ENCODE results near the gene ERGIC1.
"Not testable (repeated sequence)": the region's sequence is repeated elsewhere in the genome, so short reads cannot be mapped to it uniquely, and the experiment has no call there.

The ERGIC1 gene

DNA sequence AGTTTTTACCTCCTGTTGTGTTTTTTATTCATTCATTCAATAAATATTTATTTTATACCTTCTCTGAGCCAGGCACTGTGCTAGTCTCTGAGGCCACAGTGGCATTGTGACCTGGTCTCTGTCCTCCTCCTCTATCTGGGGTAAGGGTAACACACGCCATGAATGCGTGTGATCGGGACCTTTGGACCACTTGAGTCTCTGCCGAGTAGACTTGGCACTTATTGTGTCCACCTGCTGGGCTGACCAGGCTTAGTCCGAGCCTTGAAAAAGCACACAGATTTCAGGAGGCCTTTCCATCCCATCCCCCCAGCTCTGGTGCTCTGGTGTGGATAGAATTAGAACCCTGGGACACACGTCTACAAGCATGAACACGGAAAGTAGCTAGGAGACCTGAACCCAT is 58.7 kb downstream of the ERGIC1 start:
- DNase-seq = no peak
- in situ Hi-C loops (cut with MboI; ENCODE audit: low pct_unique_long_range_greater_than_20kb, low sequenced_read_pairs) = no loop called here

DNA sequence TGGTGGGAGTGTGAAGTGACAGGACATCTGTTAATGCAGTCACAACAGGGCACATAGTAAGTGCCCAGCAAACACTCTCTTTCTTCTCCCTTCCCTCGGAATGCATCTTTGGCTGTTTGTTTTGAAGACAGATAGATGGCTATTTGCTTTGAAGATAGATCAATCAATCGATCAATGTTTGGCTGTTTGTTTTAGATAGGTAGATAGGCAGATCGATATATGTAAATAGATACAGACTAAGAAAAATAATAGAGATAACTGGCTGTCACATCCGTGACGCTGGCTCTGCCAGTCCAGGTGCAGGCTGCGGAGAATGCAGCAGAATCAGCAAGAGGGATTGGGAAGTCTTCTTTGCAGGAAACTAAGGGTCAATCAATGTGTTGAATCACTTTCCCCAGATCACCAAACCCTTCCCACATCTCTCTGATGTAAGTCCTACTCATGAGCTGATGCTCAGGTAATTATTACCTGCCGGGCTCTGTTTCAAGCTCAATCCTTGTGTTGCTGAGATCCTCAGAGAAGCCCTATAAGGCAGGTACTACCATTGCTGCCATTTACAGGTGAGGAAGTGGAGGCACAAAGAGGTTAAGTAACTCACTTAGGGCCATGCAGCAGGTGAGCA is 60.8 kb downstream of the ERGIC1 start:
- in situ Hi-C loops (cut with MboI; ENCODE audit: low pct_unique_long_range_greater_than_20kb, low sequenced_read_pairs) = no loop called here
- DNase-seq = no peak

DNA sequence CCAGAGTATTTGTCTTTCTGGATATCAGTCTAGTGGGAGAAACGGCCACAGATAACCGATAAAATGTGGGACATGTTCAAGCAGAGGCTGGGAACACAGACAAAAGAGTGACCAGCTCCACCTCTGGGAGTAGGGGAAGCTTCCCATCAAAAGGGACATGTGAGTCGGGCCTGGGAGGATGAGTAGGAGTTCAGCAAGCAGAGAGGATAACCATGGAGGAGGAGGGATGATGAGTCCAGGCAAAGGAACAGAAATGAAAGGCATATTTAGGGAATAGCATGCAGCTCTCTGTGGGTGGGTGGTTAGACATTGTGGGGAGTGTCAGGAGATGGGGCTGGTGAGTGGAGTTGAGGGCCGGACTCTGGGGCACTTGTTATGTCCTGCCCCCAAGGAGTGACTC is 61.5 kb downstream of the ERGIC1 start:
- no peak for DNase-seq
- in situ Hi-C loops (cut with MboI; ENCODE audit: low pct_unique_long_range_greater_than_20kb, low sequenced_read_pairs) = no loop called here

DNA sequence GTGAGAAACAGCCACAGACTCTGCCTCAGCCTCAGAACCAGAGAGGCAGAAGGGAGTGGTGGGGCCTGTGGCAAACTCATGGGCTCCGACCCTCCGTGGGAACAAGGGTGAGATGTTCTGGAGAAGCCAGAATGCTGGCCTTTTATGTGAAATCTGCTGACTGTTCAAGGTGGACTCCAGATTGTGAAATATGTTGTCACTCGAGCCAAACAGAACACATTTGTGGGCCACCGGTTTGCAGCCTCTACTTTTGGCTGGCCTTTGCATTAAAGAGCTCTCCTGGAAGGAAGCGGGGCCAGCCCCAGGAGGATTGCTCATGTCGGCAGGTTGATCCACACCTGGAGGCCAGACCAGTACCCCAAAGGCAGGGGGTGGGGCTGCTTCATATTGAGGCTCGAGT is 62.4 kb downstream of the ERGIC1 start:
- in situ Hi-C loops (cut with MboI; ENCODE audit: low pct_unique_long_range_greater_than_20kb, low sequenced_read_pairs) = no loop called here
- no peak for DNase-seq

DNA sequence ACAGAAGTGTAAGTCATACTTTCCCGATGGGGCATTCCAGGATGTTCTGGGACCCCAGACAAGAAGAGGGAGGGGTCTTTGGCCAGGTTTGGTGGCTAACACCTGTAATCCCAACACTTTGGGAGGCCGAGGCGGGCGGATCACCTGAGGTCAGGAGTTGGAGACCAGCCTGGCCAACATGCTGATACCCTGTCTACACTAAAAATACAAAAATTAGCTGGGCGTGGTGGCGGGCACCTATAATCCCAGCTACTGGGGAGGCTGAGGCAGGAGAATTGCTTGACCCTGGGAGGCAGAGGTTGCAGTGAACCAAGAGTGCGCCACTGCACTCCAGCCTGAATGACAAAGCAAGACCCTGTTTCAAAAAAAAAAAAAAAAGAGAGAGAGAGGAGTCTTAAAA is 63.0 kb downstream of the ERGIC1 start:
- DNase-seq; in situ Hi-C loops (cut with MboI; ENCODE audit: low pct_unique_long_range_greater_than_20kb, low sequenced_read_pairs): not testable (repeated sequence)

DNA sequence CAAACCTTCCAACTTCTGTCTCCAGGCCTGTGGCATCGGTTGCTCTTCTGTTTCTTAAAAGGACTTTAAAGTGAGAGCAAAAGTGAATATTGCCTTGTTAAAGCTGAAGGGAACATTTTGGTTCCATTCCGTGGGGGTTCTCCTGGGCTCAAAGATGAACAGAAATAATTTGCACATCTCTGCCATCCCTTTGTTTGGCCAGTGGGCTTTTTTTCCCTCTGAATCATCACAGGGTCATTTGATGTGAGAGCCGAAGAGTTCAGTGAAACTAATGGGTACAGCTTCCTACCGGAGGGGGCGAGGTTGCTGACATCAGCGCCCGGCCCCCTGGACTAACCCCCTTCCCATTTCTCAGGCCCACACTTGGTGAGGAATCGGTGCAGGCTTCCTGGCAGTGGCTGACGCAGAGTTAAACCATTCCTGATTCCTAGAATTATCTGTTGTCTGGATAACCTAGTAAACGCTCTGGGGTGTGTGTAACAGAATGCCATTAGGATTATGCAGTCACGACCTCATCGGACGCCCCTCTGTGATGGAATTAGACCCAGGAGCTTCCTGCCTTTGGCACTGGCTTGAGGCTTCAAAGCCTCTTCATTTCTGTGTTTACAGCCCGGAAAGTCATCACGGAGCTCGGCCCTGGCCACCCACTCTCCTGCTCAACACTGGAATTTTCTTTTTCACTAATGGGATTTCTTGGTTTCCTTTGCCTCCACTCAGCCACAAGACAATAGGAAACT is 63.6 kb downstream of the ERGIC1 start:
- in situ Hi-C loops (cut with MboI; ENCODE audit: low pct_unique_long_range_greater_than_20kb, low sequenced_read_pairs) = no loop called here
- no peak for DNase-seq

DNA sequence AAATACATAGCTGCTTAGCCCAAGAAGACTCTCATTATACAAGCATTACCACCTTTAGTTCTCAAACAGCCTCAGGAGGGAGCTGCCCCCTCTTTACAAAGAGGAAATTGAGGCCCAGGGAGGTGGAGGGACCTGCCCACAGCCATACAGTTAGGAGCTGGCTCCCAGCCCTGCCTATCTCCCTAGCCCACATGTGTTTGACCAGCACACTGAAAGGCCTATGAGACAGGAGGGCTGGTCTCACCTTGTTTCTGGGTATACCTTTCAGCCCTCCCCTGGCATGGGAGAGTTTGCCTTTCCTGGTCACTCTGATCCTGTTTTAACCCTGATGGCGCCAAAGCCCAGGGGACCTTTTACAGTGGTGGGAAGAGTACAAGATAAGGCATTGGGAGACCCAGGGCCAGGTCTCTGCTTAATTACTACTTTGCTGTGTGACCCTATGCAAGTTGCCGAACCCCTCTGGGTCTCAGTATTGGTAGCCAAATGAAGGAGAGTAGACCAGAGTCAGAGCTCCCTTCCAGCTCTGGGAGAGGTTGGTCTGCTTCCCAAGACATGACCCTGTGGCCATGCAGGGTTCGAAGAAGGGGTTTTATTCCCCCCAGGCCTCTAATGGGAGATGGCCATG is 64.3 kb downstream of the ERGIC1 start:
- in situ Hi-C loops (cut with MboI; ENCODE audit: low pct_unique_long_range_greater_than_20kb, low sequenced_read_pairs) = no loop called here

DNA sequence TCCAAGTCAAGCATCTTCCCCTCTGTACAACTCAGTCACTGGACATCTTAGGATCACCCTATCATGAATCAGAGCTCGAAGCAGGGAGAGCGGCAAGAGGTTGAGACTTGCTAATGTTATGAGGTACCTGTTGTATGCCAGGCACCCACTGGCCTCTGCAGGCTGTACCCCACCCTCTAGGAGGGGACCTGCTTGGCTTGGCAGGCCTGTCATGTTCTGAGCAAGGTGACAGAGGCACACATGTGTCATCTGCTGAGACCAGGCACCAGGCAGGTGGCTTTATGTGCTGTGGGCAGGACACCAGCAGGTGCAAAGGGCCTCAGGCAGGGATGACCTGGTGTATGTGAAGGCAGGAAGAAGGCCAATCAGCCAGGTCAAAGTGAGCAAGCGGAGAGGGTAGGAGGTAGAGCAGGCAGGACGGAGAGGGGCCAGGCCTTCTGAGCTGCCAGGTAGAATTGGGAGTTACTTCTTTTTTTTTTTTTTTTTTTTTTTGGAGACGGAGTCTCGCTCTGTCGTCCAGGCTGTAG is 64.9 kb downstream of the ERGIC1 start:
- no peak for DNase-seq
- in situ Hi-C loops (cut with MboI; ENCODE audit: low pct_unique_long_range_greater_than_20kb, low sequenced_read_pairs) = no loop called here

More for the DNA sequence above, 64.3 kb downstream of the ERGIC1 start:
- DNase-seq = no peak

DNA sequence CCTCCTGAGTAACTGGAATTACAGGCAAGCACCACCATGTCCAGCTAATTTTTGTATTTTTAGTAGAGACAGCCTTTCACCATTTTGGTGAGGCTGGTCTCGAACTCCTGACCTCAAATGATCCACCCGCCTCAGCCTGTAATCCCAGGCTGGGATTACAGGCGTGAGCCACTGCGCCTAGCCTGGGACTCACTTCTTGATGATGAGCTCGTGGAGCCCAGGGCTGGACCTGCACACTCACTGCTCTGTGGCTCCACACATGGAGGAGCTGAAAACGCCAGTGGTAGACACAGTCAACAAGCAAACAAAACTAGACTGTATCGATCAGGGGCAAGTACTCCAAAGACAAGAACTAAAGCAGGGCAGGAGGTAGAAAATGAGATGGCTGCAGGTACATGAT is 65.4 kb downstream of the ERGIC1 start:
- DNase-seq = no peak
- in situ Hi-C loops (cut with MboI; ENCODE audit: low pct_unique_long_range_greater_than_20kb, low sequenced_read_pairs) = no loop called here

DNA sequence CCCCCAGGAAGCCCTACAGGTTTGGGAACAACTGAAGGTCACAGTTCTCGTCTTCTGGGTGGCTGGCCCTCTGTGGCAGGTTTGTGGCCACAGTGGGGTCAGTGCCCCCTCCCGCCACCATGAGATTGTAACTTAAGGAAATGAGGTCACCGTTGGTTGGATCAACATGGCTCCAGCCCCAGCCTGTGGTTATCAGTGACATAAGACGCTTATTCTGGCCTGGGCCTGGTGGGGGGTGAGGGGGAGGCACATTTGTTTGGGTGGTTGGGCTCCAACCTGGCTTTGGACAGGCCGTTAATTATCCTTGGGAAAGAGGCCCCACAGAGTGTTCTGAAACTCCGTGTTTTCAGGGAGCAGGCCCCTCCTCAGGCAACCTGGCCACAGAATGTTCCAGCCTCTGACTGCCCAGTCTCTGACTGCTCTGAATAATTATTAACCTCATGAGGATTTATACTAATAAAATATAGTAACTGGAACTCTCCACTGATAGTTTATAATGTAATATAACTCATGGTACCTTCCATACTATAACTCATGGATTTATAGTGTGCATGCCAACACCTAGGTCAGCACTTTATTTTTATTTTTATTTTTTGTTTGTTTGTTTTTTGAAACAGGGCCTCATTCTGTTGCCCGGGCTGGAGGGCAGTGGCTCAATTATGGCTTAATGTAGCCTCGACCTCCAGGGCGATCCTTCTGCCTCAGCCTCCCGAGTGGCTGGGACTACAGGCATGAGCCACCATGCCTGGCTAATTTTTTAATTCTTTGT is 67.1 kb downstream of the ERGIC1 start:
- DNase-seq = no peak
- in situ Hi-C loops (cut with MboI; ENCODE audit: low pct_unique_long_range_greater_than_20kb, low sequenced_read_pairs) = no loop called here

DNA sequence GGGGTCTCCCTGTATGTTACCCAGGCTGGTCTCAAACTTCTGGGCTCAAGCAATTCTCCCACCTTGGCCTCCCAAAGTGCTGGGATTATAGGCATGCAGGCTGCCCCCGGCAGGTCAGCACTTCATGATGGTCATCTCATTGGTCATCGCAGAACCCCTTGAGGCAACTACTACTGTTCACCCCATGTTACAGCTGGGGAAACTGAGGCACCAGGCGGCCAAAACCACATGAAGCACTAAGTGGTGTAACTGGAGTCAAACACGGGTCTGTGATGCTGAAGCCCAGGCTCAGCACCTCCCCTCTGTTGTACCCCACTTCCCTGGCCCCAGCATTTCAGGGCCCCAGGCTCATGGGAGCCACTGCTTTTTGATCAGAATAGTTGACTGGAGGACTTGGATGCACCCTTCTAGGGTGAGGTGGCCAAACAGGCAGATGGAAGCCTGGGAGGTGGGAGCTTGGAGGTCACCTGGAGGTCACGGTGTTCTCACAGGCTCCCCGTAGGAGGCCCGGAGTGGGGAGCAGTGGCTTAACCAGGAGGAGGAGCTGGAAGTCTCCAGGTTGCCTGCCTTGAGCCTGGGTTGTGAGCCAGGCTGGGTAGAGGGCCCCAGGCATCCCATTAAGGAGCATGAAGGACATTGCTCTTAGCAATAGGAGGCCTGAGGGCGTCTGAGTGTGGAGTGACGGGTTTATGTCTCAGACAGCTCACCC is 67.9 kb downstream of the ERGIC1 start:
- no peak for DNase-seq
- in situ Hi-C loops (cut with MboI; ENCODE audit: low pct_unique_long_range_greater_than_20kb, low sequenced_read_pairs) = no loop called here

DNA sequence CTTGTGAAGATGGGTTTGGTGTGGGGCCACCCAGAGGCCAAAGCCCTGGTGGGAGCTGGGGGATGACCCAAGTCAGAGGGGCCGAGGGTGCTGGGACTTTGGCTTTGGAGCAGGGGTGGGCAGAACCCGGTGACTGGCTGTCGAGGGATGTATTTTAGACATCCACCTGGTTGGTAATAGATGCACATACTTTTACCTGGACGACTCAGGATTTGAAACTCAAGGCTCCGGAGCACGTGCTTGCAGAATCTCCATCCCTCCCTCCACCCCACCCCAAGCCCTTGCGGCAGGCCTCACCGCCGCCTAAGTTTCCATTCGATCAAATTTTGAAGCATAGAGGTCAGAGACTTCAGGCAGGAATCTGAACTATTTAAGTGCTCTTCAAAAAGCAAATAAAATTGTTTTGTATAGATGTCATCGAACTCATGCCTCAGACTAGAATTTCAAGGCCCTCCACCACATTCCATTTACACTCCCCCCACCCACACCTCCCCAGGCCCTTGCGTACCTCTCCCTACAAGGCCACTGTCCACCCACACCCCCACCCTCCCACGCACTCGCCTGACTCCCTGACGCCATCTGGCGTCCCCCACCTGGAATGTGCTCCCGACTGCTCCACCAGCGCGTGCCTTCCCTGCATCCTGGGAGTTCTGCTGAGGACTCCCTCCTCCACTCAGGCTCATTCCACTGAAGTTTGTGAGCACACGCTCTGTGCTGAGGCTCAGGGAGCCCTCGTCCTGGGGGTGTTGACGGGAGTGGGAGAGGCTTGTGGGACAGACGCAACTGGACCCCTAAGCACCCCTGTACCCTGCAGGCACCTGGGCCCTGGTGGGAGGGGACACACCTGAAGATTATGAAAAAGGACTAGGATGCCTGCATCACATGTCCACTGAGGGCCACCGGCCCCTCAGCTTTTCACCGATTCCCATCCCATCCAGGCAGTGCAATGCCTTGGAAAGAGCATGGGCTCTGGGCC is 68.7 kb downstream of the ERGIC1 start:
- DNase-seq = no peak
- in situ Hi-C loops (cut with MboI; ENCODE audit: low pct_unique_long_range_greater_than_20kb, low sequenced_read_pairs) = no loop called here

DNA sequence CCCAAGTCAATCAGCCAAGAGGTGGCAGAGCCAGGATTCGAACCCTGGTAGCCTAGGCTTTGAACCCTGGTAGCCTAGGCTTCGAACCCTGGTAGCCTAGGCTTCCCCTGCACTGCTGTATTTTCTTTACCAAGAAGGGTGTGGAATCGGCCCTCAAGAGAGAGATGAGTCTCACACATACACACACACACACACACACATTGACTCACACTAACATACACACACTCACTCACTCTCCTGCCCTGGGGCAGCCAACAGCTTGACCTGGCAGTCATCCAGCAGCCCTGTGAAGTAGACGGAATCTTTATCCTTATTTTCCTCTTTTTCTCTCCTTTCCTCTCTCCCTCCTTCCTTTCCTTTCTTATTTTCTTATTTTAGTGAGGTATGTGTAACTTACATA is 69.7 kb downstream of the ERGIC1 start:
- in situ Hi-C loops (cut with MboI; ENCODE audit: low pct_unique_long_range_greater_than_20kb, low sequenced_read_pairs) = no loop called here
- DNase-seq = no peak

DNA sequence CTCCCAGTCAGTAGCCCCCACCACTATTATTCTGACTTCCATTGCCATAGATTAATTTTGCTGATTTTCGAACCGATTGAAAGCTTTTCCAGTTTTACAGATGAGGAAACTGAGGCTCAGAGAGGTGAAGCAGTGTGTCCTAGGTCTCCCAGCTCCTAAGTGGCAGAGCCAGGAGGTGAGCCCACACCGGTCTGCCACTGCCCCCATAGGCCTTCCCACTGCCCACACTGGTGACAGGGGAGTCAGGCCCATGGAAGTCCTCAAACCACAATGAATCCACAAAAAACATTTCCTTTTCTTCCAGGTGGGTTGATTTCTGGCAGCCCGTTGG is 70.2 kb downstream of the ERGIC1 start:
- no peak for DNase-seq
- in situ Hi-C loops (cut with MboI; ENCODE audit: low pct_unique_long_range_greater_than_20kb, low sequenced_read_pairs) = no loop called here

DNA sequence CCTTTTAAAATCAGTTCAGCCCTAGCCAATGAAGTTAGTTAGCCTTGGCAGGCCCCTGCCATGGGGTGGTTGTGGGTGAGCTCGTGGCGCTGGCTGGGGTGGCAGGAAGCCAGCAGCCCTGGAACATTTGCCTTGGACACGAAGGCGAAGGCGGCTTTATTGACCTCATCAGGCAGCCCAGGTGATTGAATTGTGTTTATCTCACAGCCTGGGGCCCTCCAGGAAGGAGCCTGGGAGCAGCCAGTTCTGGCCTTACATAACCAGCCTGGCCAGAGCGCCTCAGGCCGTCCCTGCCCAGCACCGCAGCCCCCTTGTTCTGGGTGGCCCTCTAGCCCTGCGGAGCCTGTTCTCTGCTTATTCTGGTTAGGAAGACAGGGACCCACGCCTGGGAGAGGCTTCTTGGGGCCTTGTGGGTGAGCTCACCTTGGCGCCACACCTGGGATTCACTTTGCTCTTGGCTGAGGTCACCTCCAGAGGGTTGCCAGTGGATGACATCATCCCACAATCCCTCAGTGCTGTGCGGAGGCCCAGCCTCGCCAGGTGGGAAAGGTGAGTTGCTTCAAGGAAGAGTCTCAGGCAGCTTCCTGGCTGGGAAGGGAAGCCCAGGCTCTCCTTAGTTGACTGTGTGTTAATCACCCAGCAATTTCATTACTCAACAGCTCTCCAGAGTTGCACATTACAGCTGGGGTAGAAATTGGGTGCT is 70.7 kb downstream of the ERGIC1 start:
- in situ Hi-C loops (cut with MboI; ENCODE audit: low pct_unique_long_range_greater_than_20kb, low sequenced_read_pairs) = no loop called here
- no peak for DNase-seq

DNA sequence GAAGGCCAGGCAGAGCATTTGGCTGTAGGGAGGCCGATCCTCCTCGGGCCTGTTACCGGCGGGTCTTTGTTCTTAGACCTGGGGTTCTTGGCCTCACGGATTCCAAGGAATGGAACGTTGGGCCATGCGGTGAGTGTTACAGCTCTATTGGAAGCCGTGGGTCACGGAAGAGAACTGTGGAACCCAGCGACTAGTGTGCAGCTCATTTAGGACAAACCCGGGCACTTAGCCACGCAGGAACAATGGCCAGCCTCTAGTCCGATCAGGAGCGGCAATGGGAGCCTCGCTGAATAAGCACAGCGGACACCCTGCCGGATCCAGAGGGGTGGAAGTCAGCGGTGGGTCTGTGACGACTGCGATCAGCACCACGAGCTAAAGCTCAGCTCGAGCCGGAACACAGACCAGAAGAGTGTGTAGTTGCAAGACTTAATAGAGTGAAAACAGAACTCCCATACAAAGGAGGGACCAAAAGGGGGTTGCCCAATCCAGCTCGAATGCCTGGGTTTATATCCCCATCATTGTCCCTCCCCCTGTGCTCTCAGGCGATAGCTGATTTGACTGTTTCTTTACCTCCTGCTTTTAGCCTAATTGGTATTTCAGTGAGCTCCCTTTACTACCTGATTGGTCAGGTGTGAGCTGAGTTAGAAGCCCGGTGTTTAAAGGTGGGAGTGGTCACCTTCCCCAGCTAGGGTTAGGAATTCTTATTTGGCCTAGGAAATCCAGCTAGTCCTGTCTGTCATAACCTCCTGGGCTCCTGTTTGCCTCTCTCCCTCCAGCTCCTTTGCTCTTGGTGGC is 71.5 kb downstream of the ERGIC1 start:
- no peak for DNase-seq
- in situ Hi-C loops (cut with MboI; ENCODE audit: low pct_unique_long_range_greater_than_20kb, low sequenced_read_pairs) = no loop called here

DNA sequence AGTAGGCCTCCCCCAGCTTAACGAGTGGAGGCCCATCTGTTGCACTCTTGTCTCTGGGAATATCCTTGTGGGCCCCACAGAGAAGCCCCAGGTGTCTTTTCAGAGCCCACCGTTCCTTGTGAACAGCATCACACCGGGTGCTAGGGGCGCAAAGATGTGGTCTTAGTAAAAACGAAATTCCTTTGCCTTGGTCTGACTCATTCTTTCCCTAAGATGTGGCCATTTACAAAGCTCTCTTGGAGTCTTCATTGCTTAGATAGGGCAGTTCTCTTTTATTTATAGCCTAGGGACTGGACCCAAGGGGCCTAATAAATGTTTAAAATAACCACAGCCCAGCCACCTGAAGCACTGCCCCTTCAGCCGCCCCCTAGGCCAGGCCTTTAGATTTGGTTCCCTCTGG is 72.4 kb downstream of the ERGIC1 start:
- in situ Hi-C loops (cut with MboI; ENCODE audit: low pct_unique_long_range_greater_than_20kb, low sequenced_read_pairs) = no loop called here
- no peak for DNase-seq
